Colonic mucosa (tissue), 4 donors: ENCODE measurements around the gene ZCRB1. TPM values are rescaled to one million over a fixed set of nuclear protein-coding genes. Genes with fewer than 3 reads are reported as not detected.

Source experiments
- DNase-seq: peaks from one replicate; pipeline ENCODE4 v3.0.0-alpha.2; 2020
- H3K27ac ChIP-seq: fragments of 200-600 bp; one replicate; pipeline ENCODE4 v1.8.0; 2021
- H3K27me3 ChIP-seq: fragments of 200-600 bp; one replicate; pipeline ENCODE4 v1.8.0; 2021
- H3K36me3 ChIP-seq: fragments of 200-600 bp; one replicate; pipeline ENCODE4 v1.8.0; 2021
- H3K4me1 ChIP-seq: fragments of 200-600 bp; one replicate; pipeline ENCODE4 v1.8.0; 2021; ENCODE audit warnings: mild to moderate bottlenecking
- H3K4me3 ChIP-seq: fragments of 200-600 bp; one replicate; pipeline ENCODE4 v1.8.0; 2021
- H3K9ac ChIP-seq, 2 donors: one replicate each; pipeline ENCODE4 v1.7.0; 2013; ENCODE audit warnings: control low read depth in 2 of 2, low read depth in 2 of 2, low read length in 2 of 2
- H3K9me3 ChIP-seq: fragments of 200-600 bp; one replicate; pipeline ENCODE4 v1.8.0; 2021
- CTCF ChIP-seq: fragments of 200-600 bp; IDR thresholded peaks from one replicate; pipeline ENCODE4 v1.8.0; 2022; ENCODE audit warnings: antibody characterized with exemption, mild to moderate bottlenecking
- intact Hi-C: fragments of 100-400 bp; cut with DNase I; formaldehyde crosslinking; loops from one replicate; pipeline ENCODE4 v1.14.1; 2022
- total RNA-seq, 2 donors: library from RNA; stranded (reverse); fragmentation: NEBNext Ultra II Directional in 1 of 2; extraction: Animal tissue kit (Norgen Biotek cat#: 25700) in 1 of 2; gene quantifications; one replicate each; pipeline ENCODE4 v1.2.1, GENCODE V29; 2021
- donor health status: healthy.
- donor health status: DM: no; HTN: no; CAD: no.
- donor health status: DM: no; HTN: no; CAD: no.

The ZCRB1 gene
- total RNA-seq, 2 donors from 2014 or later, result 31.2 to 35.5 TPM

DNA sequence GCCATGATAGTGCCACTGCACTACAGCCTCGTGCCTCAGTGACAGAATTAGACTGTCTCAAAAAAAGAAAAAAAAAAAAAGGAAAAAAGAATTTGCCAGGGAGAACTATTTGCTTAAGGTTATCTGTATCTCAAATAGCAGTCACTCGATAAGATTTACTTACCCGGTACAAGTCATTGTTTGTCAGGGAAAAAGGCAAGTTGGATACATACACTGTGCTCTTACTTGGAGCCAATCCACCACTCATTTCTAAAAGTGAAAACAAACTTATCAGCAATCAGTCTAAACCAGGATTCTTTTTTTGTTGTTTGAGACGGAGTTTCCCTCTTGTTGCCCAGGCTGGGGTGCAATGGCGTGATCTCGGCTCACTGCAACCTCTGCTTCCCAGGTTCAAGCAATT, 2.0 kb downstream of the ZCRB1 start:
- TF ChIP-seq CTCF, result no peak
- Histone ChIP-seq H3K27ac (no peak overlapping the region), H3K9me3 (no peaks in the 10 kb centered on the region), H3K4me3 (no peak overlapping the region), H3K4me1 (peaks cover 7% of the 10 kb centered on the region), H3K36me3 (no peaks in the 10 kb centered on the region), H3K27me3 (no peaks in the 10 kb centered on the region), H3K9ac (no peak overlapping the region)
- DNase-seq, result no peak
- intact Hi-C loops, result no loop called here

DNA sequence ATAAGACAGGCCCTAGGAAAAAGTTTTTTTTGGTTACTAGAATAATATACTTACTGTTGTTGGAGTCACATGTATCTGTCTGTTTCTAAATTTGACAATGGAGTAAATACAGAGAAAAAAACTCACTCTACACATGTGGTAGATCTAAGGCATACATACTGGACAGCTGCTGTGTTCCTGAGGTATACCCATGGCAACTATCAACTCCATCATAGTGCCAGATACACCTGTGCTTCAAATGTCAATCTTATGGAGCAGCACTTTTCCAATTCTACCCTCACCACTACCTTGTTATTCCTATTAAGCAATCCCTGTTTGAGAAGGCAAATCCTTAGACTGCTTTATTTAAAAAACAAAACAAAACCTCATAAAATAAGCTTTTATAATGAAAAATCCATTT, 3.3 kb downstream of the ZCRB1 start:
- no peaks in the 10 kb centered on the region for H3K36me3 ChIP-seq
- H3K4me1 ChIP-seq, result peaks cover 5% of the 10 kb centered on the region
- no peak for TF ChIP-seq CTCF
- intact Hi-C loops, result no loop called here
- H3K9me3 ChIP-seq, result no peaks in the 10 kb centered on the region
- no peaks in the 10 kb centered on the region for H3K27me3 ChIP-seq
- no peak overlapping the region for H3K4me3 ChIP-seq
- no peak overlapping the region for H3K27ac ChIP-seq
- no peak for DNase-seq
- no peak overlapping the region for H3K9ac ChIP-seq

GRCh38 chr12:42320796-42321195, 5.1 kb downstream of the ZCRB1 start:
- no peak for DNase-seq
- H3K27ac ChIP-seq, result no peak overlapping the region
- intact Hi-C loops, result no loop called here
- H3K36me3 ChIP-seq, result no peaks in the 10 kb centered on the region
- H3K4me3 ChIP-seq, result no peak overlapping the region
- H3K27me3 ChIP-seq, result no peaks in the 10 kb centered on the region
- no peak for TF ChIP-seq CTCF
- H3K4me1 ChIP-seq, result no peaks in the 10 kb centered on the region
- no peaks in the 10 kb centered on the region for H3K9me3 ChIP-seq
- no peak overlapping the region for H3K9ac ChIP-seq

DNA sequence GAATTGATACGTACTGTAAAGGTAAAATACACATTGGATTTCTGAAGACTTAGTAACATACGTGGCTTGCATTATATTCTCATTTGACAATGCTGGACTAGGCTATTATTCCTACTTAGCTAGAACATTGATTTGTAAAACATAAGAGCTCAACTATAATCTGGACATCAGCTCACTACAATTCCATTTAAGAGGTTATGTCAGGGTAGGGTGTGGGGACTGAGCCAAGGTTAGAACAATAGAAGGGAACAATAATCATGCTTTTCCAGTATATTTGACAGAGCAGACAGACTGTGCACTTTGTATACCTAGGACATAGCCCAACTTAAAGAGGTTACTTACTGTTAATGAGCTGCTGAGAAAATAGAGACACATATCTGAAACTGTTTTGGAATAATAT, 10.8 kb downstream of the ZCRB1 start:
- Histone ChIP-seq H3K27ac (no peak overlapping the region), H3K4me3 (no peak overlapping the region), H3K9ac (no peak overlapping the region), H3K9me3 (no peaks in the 10 kb centered on the region), H3K4me1 (no peaks in the 10 kb centered on the region), H3K36me3 (no peaks in the 10 kb centered on the region), H3K27me3 (no peaks in the 10 kb centered on the region)
- intact Hi-C loops, result no loop called here
- no peak for TF ChIP-seq CTCF
- DNase-seq, result no peak

DNA sequence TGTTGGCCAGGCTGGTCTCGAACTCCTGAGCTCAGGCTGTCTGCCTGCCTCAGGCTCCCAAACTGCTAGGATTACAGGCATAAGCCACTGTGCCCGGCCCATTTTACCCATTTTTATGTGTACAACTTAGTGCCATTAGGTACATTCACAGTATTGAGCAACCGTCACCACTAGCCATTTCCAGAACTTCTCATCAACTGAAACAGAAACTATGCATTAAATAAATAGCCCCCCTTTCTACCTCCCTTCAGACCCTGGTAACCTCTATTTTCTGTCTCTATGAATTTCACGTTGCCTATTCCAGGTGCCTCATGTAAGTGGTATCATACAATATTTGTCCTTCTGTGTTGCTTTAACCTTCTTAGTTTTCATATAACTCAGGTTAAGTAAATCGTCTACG, 15.9 kb downstream of the ZCRB1 start:
- no peak for TF ChIP-seq CTCF
- Histone ChIP-seq H3K4me3 (no peak overlapping the region), H3K9me3 (no peaks in the 10 kb centered on the region), H3K9ac (no peak overlapping the region), H3K27ac (no peak overlapping the region), H3K36me3 (no peaks in the 10 kb centered on the region), H3K4me1 (no peaks in the 10 kb centered on the region), H3K27me3 (no peaks in the 10 kb centered on the region)
- intact Hi-C loops, result no loop called here
- no peak for DNase-seq

- H3K27ac ChIP-seq, result no peak overlapping the region
- intact Hi-C loops, result no loop called here
- no peak for DNase-seq
- no peaks in the 10 kb centered on the region for H3K9me3 ChIP-seq
- no peaks in the 10 kb centered on the region for H3K4me1 ChIP-seq
- TF ChIP-seq CTCF, result no peak
- H3K9ac ChIP-seq, result no peak overlapping the region
- H3K4me3 ChIP-seq, result no peak overlapping the region
- H3K36me3 ChIP-seq, result no peaks in the 10 kb centered on the region
- no peaks in the 10 kb centered on the region for H3K27me3 ChIP-seq
Observed at GRCh38 chr12:42308390-42308789, 17.5 kb downstream of the ZCRB1 start.
